PC-3 (cell line): ENCODE results near the gene RAI14.

Experiments
- EZH2 ChIP-seq: fragments of 300-600 bp; sonication (generic); IDR thresholded peaks from one replicate; pipeline ENCODE4 v1.6.1; 2017; ENCODE audit warnings: antibody characterized with exemption, mild to moderate bottlenecking, low read length; ENCODE audit not compliant: unreplicated experiment
- EZH2phosphoT487 ChIP-seq: fragments of 300-600 bp; sonication (generic); IDR thresholded peaks from 2 replicates; pipeline ENCODE4 v1.6.1; 2018; ENCODE audit warnings: mild to moderate bottlenecking, antibody characterized with exemption, low read length, borderline replicate concordance
- TF ChIP-seq, protein P1 (sequence below): fragments of 300-600 bp; sonication (generic); conservative IDR thresholded peaks from 2 replicates; pipeline ENCODE4 v1.5.1; 2017; ENCODE audit warnings: antibody characterized with exemption, low read depth, mild to moderate bottlenecking, low read length

DNA sequence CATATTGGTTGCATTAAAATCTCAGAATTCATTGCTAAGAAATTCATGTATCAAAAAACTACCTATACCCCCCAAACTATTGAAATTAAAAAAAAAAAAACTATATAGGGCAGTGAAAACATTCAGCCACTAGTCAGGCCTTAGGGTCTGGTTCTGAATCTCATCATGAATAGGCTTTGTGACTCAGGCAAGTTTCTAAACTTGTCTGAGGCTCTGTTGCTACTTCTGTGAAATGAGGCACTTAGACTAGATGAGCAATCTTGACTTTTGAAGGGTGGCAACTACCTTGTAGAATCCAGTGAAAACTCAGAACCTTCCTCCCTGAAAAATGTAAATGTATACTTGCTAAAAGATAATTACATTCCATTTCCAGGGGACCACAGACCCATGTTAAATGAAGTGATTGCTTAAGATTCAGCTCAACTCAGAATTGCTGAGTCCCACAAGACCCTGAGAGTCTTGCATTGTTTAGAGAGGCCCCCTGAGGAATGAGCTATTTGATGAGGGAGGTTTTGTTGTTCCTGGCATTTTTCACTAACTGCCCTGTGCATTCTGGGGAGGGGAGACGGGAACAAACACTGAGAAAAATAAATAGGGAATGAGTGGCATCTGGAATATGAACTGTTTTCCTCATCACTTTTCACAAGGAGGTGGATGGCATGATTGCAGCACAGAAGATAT, 29.5 kb downstream of the RAI14 start:
- TF ChIP-seq, protein P1, sequence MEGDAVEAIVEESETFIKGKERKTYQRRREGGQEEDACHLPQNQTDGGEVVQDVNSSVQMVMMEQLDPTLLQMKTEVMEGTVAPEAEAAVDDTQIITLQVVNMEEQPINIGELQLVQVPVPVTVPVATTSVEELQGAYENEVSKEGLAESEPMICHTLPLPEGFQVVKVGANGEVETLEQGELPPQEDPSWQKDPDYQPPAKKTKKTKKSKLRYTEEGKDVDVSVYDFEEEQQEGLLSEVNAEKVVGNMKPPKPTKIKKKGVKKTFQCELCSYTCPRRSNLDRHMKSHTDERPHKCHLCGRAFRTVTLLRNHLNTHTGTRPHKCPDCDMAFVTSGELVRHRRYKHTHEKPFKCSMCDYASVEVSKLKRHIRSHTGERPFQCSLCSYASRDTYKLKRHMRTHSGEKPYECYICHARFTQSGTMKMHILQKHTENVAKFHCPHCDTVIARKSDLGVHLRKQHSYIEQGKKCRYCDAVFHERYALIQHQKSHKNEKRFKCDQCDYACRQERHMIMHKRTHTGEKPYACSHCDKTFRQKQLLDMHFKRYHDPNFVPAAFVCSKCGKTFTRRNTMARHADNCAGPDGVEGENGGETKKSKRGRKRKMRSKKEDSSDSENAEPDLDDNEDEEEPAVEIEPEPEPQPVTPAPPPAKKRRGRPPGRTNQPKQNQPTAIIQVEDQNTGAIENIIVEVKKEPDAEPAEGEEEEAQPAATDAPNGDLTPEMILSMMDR, result no peak
- TF ChIP-seq EZH2, result no peak
- TF ChIP-seq EZH2phosphoT487, result no peak
